H1 (cell line): ENCODE measurements around the gene PEAK3.

ENCODE experiments used
- CBX5 ChIP-seq: fragments of 300-800, 300-1000 bp; sonication (generic); IDR thresholded peaks from 2 replicates; pipeline ENCODE4 v1.7.1; 2016; ENCODE audit warnings: antibody characterized with exemption, low read length, low read depth
- HDAC2 ChIP-seq, 2 experiments: fragments of 300-600 bp in 1 of 2; sonication (generic) in 1 of 2; IDR thresholded peaks; 2 replicates each; pipeline ENCODE4 v1.6.1; 2011 to 2012; ENCODE audit warnings: low read depth in 2 of 2, low read length in 2 of 2, mild to moderate bottlenecking in 2 of 2, moderate library complexity in 2 of 2, borderline replicate concordance in 1 of 2, inconsistent platforms in 1 of 2
- KDM1A ChIP-seq: fragments of 200-600, 300-600 bp; sonication (generic); IDR thresholded peaks from 2 replicates; pipeline ENCODE4 v1.7.1; 2016; ENCODE audit warnings: mild to moderate bottlenecking, low read length, borderline replicate concordance
- RAD21 ChIP-seq, 2 experiments: IDR thresholded peaks in 1 of 2; conservative IDR thresholded peaks in 1 of 2; 2 replicates each; pipeline ENCODE4 v1.6.1; 2011; ENCODE audit warnings: low read depth in 2 of 2, low read length in 2 of 2, improper control_type of control experiment in 1 of 2, inconsistent platforms in 1 of 2, mild to moderate bottlenecking in 1 of 2, moderate library complexity in 1 of 2
- YY1 ChIP-seq: IDR thresholded peaks from 2 replicates; pipeline ENCODE4 v1.6.1; 2011; ENCODE audit warnings: low read depth, mild to moderate bottlenecking, low read length
- ZNF274 ChIP-seq: IDR thresholded peaks from 2 replicates; pipeline ENCODE4 v1.7.0; 2012; ENCODE audit warnings: low read length, borderline replicate concordance; ENCODE audit errors: extremely low read depth
- TF ChIP-seq, protein P1 (sequence below): IDR thresholded peaks from 2 replicates; pipeline ENCODE4 v1.6.1; 2012; ENCODE audit warnings: low read length, inconsistent platforms
- TF ChIP-seq, protein P2 (sequence below), 3 experiments: IDR thresholded peaks; 1 replicate in 2 of 3; 2 replicates in 1 of 3; pipeline versions ENCODE4 v1.5.1 to v1.6.1; 2011; ENCODE audit warnings: low read length in 3 of 3, mild to moderate bottlenecking in 3 of 3, inconsistent platforms in 2 of 3, low read depth in 1 of 3, moderate library complexity in 1 of 3; ENCODE audit not compliant: insufficient read depth in 1 of 3; ENCODE audit errors: control extremely low read depth in 1 of 3

DNA sequence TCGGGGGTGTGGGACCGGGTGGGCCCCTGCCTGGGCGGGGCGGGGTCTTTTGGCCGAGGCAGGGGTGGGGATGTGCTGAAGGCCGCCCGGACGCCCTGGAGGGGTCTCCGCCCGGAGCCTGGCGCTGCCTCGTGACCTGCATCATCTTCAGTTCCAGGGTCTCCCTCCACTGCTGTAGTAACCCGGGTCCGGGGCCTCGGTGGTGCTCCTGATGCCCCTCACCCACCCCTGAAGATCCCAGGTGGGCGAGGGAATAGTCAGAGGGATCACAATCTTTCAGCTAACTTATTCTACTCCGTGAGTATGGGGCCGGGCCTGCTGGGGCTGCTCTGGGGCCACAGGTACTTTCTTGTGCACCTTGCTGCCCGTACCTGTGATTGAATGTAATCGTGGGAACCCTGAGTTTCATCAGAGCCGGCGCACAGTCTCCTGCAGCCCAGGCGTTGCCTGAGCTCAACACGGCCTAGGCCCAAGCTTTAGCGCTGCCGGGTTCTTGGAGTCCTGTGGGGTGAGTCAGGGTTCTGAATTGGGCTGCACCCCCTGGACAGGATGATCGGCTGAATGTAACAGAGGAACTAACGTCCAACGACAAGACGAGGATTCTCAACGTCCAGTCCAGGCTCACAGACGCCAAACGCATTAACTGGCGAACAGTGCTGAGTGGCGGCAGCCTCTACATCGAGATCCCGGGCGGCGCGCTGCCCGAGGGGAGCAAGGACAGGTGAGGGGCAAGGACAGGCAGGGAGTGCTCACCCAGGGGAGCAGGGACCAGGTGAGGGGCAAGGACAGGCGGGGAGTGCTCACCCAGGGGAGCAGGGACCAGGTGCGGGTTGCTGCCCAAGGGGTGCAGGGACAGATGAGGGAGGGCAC lies 10.5 kb downstream of the PEAK3 start:
- TF ChIP-seq, protein P1, sequence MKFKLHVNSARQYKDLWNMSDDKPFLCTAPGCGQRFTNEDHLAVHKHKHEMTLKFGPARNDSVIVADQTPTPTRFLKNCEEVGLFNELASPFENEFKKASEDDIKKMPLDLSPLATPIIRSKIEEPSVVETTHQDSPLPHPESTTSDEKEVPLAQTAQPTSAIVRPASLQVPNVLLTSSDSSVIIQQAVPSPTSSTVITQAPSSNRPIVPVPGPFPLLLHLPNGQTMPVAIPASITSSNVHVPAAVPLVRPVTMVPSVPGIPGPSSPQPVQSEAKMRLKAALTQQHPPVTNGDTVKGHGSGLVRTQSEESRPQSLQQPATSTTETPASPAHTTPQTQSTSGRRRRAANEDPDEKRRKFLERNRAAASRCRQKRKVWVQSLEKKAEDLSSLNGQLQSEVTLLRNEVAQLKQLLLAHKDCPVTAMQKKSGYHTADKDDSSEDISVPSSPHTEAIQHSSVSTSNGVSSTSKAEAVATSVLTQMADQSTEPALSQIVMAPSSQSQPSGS, result no peak
- TF ChIP-seq, protein P2, sequence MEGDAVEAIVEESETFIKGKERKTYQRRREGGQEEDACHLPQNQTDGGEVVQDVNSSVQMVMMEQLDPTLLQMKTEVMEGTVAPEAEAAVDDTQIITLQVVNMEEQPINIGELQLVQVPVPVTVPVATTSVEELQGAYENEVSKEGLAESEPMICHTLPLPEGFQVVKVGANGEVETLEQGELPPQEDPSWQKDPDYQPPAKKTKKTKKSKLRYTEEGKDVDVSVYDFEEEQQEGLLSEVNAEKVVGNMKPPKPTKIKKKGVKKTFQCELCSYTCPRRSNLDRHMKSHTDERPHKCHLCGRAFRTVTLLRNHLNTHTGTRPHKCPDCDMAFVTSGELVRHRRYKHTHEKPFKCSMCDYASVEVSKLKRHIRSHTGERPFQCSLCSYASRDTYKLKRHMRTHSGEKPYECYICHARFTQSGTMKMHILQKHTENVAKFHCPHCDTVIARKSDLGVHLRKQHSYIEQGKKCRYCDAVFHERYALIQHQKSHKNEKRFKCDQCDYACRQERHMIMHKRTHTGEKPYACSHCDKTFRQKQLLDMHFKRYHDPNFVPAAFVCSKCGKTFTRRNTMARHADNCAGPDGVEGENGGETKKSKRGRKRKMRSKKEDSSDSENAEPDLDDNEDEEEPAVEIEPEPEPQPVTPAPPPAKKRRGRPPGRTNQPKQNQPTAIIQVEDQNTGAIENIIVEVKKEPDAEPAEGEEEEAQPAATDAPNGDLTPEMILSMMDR (IDR thresholded peaks at IDR 0.05; ENCODE audit: control extremely low read depth in 1 of 3, insufficient read depth in 1 of 3, low read depth in 1 of 3, low read length in 3 of 3), result no peak
- TF ChIP-seq HDAC2 (IDR thresholded peaks at IDR 0.05; ENCODE audit: borderline replicate concordance in 1 of 2, low read depth in 2 of 2, low read length in 2 of 2) (no peak), CBX5 (no peak), YY1 (no peak), RAD21 (IDR thresholded peaks at IDR 0.05 in 1 of 2, conservative IDR thresholded peaks at IDR 0.05 in 1 of 2; ENCODE audit: low read depth in 2 of 2, low read length in 2 of 2) (no peak), ZNF274 (no peak), KDM1A (no peak)
